ENCODE results near the gene GABRB1. TPM values are rescaled to one million over a fixed set of nuclear protein-coding genes. Genes with fewer than 3 reads are reported as not detected.

Gene GABRB1
- total and polyA plus RNA-seq, 2 experiments from 2014 or later = 0.26 to 0.97 TPM

GRCh38 chr4:47075919-47076318, 44.6 kb downstream of the GABRB1 start (continued):
- TF ChIP-seq POLR2AphosphoS5 (IDR thresholded peaks at IDR 0.05; ENCODE audit: low read depth) (no peak), CREB1 (CRISPR knock-in tag; IDR thresholded peaks at IDR 0.05; ENCODE audit: low read depth) (no peak), JUNB (IDR thresholded peaks at IDR 0.05; ENCODE audit: unreplicated experiment) (no peak)

DNA sequence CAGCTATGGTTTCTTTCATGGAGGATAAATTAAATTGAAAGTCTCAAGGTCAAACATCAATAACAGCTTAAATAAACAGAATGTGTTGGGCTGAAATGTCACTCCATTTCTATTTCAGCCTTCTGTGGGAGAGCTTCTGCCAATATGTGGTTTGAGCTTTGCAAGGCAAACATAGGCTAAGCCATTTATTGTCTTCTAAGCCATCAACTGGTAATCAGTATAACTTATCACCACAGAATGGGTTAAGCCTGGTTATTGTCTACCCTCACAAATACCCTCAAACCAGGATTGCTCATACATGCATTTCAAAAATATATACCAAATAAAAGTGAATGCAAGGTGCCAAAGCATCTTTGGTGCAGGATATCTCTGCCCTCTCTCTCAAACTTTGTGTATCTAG, 52.7 kb downstream of the GABRB1 start:
- no peaks in the 10 kb centered on the region for H3K4me1 ChIP-seq (ENCODE audit: insufficient read depth)
- no peak for TF ChIP-seq ETS1 (IDR thresholded peaks at IDR 0.05)
- no peak for TF ChIP-seq ZNF462 (CRISPR knock-in tag; IDR thresholded peaks at IDR 0.05)
- TF ChIP-seq ZNF114 (CRISPR knock-in tag; IDR thresholded peaks at IDR 0.05) = no peak
- TF ChIP-seq EZH2phosphoT487 (IDR thresholded peaks at IDR 0.05; ENCODE audit: unreplicated experiment) = no peak
- no peak for TF ChIP-seq JUNB (IDR thresholded peaks at IDR 0.05; ENCODE audit: unreplicated experiment)
- TF ChIP-seq POLR2AphosphoS5 (IDR thresholded peaks at IDR 0.05; ENCODE audit: low read depth) = no peak
- no peak for TF ChIP-seq EZH2 (IDR thresholded peaks at IDR 0.05; ENCODE audit: low read depth, unreplicated experiment)
- TF ChIP-seq ZNF331 (CRISPR knock-in tag; IDR thresholded peaks at IDR 0.05; ENCODE audit: low read depth) = no peak
- no peak for TF ChIP-seq NANOG (IDR thresholded peaks at IDR 0.05; ENCODE audit: borderline replicate concordance)
- TF ChIP-seq, protein P1, sequence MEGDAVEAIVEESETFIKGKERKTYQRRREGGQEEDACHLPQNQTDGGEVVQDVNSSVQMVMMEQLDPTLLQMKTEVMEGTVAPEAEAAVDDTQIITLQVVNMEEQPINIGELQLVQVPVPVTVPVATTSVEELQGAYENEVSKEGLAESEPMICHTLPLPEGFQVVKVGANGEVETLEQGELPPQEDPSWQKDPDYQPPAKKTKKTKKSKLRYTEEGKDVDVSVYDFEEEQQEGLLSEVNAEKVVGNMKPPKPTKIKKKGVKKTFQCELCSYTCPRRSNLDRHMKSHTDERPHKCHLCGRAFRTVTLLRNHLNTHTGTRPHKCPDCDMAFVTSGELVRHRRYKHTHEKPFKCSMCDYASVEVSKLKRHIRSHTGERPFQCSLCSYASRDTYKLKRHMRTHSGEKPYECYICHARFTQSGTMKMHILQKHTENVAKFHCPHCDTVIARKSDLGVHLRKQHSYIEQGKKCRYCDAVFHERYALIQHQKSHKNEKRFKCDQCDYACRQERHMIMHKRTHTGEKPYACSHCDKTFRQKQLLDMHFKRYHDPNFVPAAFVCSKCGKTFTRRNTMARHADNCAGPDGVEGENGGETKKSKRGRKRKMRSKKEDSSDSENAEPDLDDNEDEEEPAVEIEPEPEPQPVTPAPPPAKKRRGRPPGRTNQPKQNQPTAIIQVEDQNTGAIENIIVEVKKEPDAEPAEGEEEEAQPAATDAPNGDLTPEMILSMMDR (conservative IDR thresholded peaks at IDR 0.05; ENCODE audit: low read depth in 2 of 2) = no peak
- TF ChIP-seq, protein P2, sequence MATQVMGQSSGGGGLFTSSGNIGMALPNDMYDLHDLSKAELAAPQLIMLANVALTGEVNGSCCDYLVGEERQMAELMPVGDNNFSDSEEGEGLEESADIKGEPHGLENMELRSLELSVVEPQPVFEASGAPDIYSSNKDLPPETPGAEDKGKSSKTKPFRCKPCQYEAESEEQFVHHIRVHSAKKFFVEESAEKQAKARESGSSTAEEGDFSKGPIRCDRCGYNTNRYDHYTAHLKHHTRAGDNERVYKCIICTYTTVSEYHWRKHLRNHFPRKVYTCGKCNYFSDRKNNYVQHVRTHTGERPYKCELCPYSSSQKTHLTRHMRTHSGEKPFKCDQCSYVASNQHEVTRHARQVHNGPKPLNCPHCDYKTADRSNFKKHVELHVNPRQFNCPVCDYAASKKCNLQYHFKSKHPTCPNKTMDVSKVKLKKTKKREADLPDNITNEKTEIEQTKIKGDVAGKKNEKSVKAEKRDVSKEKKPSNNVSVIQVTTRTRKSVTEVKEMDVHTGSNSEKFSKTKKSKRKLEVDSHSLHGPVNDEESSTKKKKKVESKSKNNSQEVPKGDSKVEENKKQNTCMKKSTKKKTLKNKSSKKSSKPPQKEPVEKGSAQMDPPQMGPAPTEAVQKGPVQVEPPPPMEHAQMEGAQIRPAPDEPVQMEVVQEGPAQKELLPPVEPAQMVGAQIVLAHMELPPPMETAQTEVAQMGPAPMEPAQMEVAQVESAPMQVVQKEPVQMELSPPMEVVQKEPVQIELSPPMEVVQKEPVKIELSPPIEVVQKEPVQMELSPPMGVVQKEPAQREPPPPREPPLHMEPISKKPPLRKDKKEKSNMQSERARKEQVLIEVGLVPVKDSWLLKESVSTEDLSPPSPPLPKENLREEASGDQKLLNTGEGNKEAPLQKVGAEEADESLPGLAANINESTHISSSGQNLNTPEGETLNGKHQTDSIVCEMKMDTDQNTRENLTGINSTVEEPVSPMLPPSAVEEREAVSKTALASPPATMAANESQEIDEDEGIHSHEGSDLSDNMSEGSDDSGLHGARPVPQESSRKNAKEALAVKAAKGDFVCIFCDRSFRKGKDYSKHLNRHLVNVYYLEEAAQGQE (IDR thresholded peaks at IDR 0.05; ENCODE audit: unreplicated experiment) = no peak
- ATAC-seq (no peak), DNase-seq (ENCODE audit: low spot score) (no peak)
- Mint-ChIP-seq H3K36me3 (ENCODE audit: low read depth) (no peaks in the 10 kb centered on the region), H3K9me3 (no peaks in the 10 kb centered on the region), H3K27me3 (ENCODE audit: insufficient read depth, low read depth, poor library complexity) (no peaks in the 10 kb centered on the region), H3K4me3 (no peak overlapping the region), H3K4me1 (peaks cover 4% of the 10 kb centered on the region; the same call in 1 of the 3 replicates), H3K27ac (no peak overlapping the region)
- H2AFZ ChIP-seq = no peak overlapping the region
- no peak overlapping the region for H3K4me2 ChIP-seq
- no peaks in the 10 kb centered on the region for H3K79me2 ChIP-seq (replicated peaks; ENCODE audit: insufficient read depth)
- H3K36me3 ChIP-seq (ENCODE audit: insufficient read depth) = no peaks in the 10 kb centered on the region
- no peak overlapping the region for H3K4me3 ChIP-seq
- H3F3A ChIP-seq (replicated peaks; ENCODE audit: low read depth) = no peaks in the 10 kb centered on the region
- H3K9me2 ChIP-seq (ENCODE audit: insufficient read depth) = no peaks in the 10 kb centered on the region
- no peak overlapping the region for H3K27ac ChIP-seq (ENCODE audit: low read depth)
- no peaks in the 10 kb centered on the region for H4K20me1 ChIP-seq (replicated peaks; ENCODE audit: insufficient read depth)
- H3K27me3 ChIP-seq (ENCODE audit: insufficient read depth) = no peaks in the 10 kb centered on the region

Measured in GM23338 (cell line).